Measurements from ENCODE around the gene KRT6B.

GRCh38 chr12:52402377-52402776 is 49.6 kb downstream of the KRT6B start:
- no peak for TF ChIP-seq CTCF (IDR thresholded peaks at IDR 0.05)
- TF ChIP-seq POLR2A (IDR thresholded peaks at IDR 0.05), result no peak

All from Peyer's patch (tissue), 4 donors.